ENCODE results near the gene ITSN2.

Gene ITSN2

GRCh38 chr2:24174851-24175277 lies 185.5 kb downstream of the ITSN2 start, which contains the start of gene FAM228A:
Gene FAM228A, plus strand, starts transcription at chr2:24175053. Its CDS starts 428 bp downstream, at chr2:24175481.
- DNase-seq, result no peak

GRCh38 chr2:24169023-24169422 lies 191.3 kb downstream of the ITSN2 start:
- DNase-seq, result no peak

- no peak for DNase-seq
These were observed 195.8 kb downstream of the ITSN2 start for GRCh38 chr2:24164416-24164973.

- DNase-seq, result no peak
These were observed 196.7 kb downstream of the ITSN2 start for GRCh38 chr2:24163601-24164000.

- no peak for DNase-seq
These were observed 197.2 kb downstream of the ITSN2 start for GRCh38 chr2:24163186-24163585.

GRCh38 chr2:24162494-24162893 lies 197.8 kb downstream of the ITSN2 start:
- DNase-seq, result no peak

GRCh38 chr2:24160761-24161160 lies 199.6 kb downstream of the ITSN2 start:
- no peak for DNase-seq

- DNase-seq, result no peak
These were observed 200.6 kb downstream of the ITSN2 start for GRCh38 chr2:24159708-24160107.

GRCh38 chr2:24158131-24158530 lies 202.2 kb downstream of the ITSN2 start:
- DNase-seq, result no peak

- no peak for DNase-seq
These were observed 206.9 kb downstream of the ITSN2 start for GRCh38 chr2:24153478-24153877.
